Mesenchymal stem cell (in vitro differentiated cells and primary cell): ENCODE data around the gene EVC.

Source experiments
- DNase-seq: peaks from one replicate; pipeline ENCODE4 v3.0.0-alpha.2; 2013
- H2AFZ ChIP-seq: one replicate; pipeline ENCODE4 v1.6.1; 2013; ENCODE audit warnings: low read depth, mild to moderate bottlenecking, control low read depth, inconsistent platforms, low read length, moderate library complexity
- H2AK5ac ChIP-seq: 2 replicates; pipeline ENCODE4 v1.6.1; 2013; ENCODE audit warnings: low read length, moderate library complexity, mild to moderate bottlenecking, inconsistent platforms; ENCODE audit not compliant: severe bottlenecking
- H2BK120ac ChIP-seq: one replicate; pipeline ENCODE4 v1.6.1; 2013; ENCODE audit warnings: low read depth, mild to moderate bottlenecking, inconsistent platforms, low read length, moderate library complexity
- H2BK12ac ChIP-seq, 2 experiments: one replicate each; pipeline ENCODE4 v1.6.1; 2013; ENCODE audit warnings: inconsistent platforms in 2 of 2, low read length in 2 of 2, mild to moderate bottlenecking in 2 of 2, moderate library complexity in 2 of 2, control low read depth in 1 of 2
- H2BK15ac ChIP-seq: one replicate; pipeline ENCODE4 v1.6.1; 2013; ENCODE audit warnings: mild to moderate bottlenecking, low read depth, inconsistent platforms; ENCODE audit not compliant: poor library complexity, severe bottlenecking
- H2BK5ac ChIP-seq: 2 replicates; pipeline ENCODE4 v1.6.1; 2013; ENCODE audit warnings: low read depth, mild to moderate bottlenecking, low read length, control low read depth, inconsistent platforms; ENCODE audit not compliant: poor library complexity, severe bottlenecking
- H3K14ac ChIP-seq, 2 experiments: one replicate each; pipeline ENCODE4 v1.6.1; 2013; ENCODE audit warnings: inconsistent platforms in 2 of 2, low read length in 2 of 2, control low read depth in 1 of 2, mild to moderate bottlenecking in 1 of 2, moderate library complexity in 1 of 2
- H3K18ac ChIP-seq, 2 experiments: one replicate each; pipeline ENCODE4 v1.6.1; 2013; ENCODE audit warnings: inconsistent platforms in 2 of 2, low read length in 2 of 2, control low read depth in 1 of 2, low read depth in 1 of 2, mild to moderate bottlenecking in 1 of 2
- H3K23ac ChIP-seq, 2 experiments: one replicate each; pipeline ENCODE4 v1.6.1; 2013; ENCODE audit warnings: inconsistent platforms in 2 of 2, low read length in 2 of 2, mild to moderate bottlenecking in 2 of 2, moderate library complexity in 2 of 2, control low read depth in 1 of 2
- H3K27ac ChIP-seq: 2 replicates; pipeline ENCODE4 v1.5.1; 2013; ENCODE audit warnings: mild to moderate bottlenecking, moderate library complexity, low read length, control low read depth, inconsistent platforms; ENCODE audit not compliant: poor library complexity, severe bottlenecking
- H3K27me3 ChIP-seq, 2 experiments: 2 replicates each; pipeline versions ENCODE4 v1.6.1 to v1.7.0; 2013; ENCODE audit warnings: low read length in 2 of 2, mild to moderate bottlenecking in 2 of 2, moderate library complexity in 2 of 2, control low read depth in 1 of 2, inconsistent platforms in 1 of 2; ENCODE audit not compliant: control insufficient read depth in 1 of 2, insufficient read depth in 1 of 2
- H3K36me3 ChIP-seq, 2 experiments: 2 replicates each; pipeline versions ENCODE4 v1.6.1 to v1.7.0; 2013; ENCODE audit warnings: low read length in 2 of 2, control low read depth in 1 of 2, inconsistent platforms in 1 of 2, low read depth in 1 of 2, mild to moderate bottlenecking in 1 of 2; ENCODE audit not compliant: insufficient read depth in 2 of 2, control insufficient read depth in 1 of 2
- H3K4ac ChIP-seq, 2 experiments: one replicate each; pipeline ENCODE4 v1.6.1; 2013; ENCODE audit warnings: inconsistent platforms in 2 of 2, low read length in 2 of 2, mild to moderate bottlenecking in 2 of 2, moderate library complexity in 2 of 2, control low read depth in 1 of 2, low read depth in 1 of 2
- H3K4me1 ChIP-seq: 2 replicates; pipeline ENCODE4 v1.6.1; 2013; ENCODE audit warnings: low read depth, low read length, control low read depth; ENCODE audit not compliant: control insufficient read depth, insufficient read depth
- H3K4me2 ChIP-seq: 2 replicates; pipeline ENCODE4 v1.6.1; 2013; ENCODE audit warnings: low read length, mild to moderate bottlenecking, inconsistent platforms; ENCODE audit not compliant: poor library complexity, severe bottlenecking
- H3K4me3 ChIP-seq, 2 experiments: 2 replicates each; pipeline versions ENCODE4 v1.5.1 to v1.7.0; 2013; ENCODE audit warnings: low read length in 2 of 2, mild to moderate bottlenecking in 2 of 2, control low read depth in 1 of 2, low read depth in 1 of 2; ENCODE audit not compliant: insufficient read depth in 1 of 2
- H3K79me1 ChIP-seq: replicated peaks from 2 replicates; pipeline ENCODE4 v1.6.1; 2013; ENCODE audit warnings: mild to moderate bottlenecking, control low read depth, low read length, inconsistent platforms; ENCODE audit not compliant: poor library complexity, severe bottlenecking
- H3K9ac ChIP-seq: 2 replicates; pipeline ENCODE4 v1.7.0; 2013; ENCODE audit warnings: mild to moderate bottlenecking, low read length, moderate library complexity
- H3K9me3 ChIP-seq: 2 replicates; pipeline ENCODE4 v1.7.0; 2013; ENCODE audit warnings: mild to moderate bottlenecking, low read length; ENCODE audit not compliant: control insufficient read depth
- H4K8ac ChIP-seq: one replicate; pipeline ENCODE4 v1.6.1; 2013; ENCODE audit warnings: inconsistent platforms, mild to moderate bottlenecking, low read length, moderate library complexity
- H4K91ac ChIP-seq: one replicate; pipeline ENCODE4 v1.6.1; 2013; ENCODE audit warnings: mild to moderate bottlenecking, low read length, inconsistent platforms
- WGBS: methylation state at CpG from one replicate; pipeline ENCODE4 v1.1.7; 2013; ENCODE audit warnings: mixed read lengths; 5-methylcytosine and 5-hydroxymethylcytosine counted together

EVC gene

DNA sequence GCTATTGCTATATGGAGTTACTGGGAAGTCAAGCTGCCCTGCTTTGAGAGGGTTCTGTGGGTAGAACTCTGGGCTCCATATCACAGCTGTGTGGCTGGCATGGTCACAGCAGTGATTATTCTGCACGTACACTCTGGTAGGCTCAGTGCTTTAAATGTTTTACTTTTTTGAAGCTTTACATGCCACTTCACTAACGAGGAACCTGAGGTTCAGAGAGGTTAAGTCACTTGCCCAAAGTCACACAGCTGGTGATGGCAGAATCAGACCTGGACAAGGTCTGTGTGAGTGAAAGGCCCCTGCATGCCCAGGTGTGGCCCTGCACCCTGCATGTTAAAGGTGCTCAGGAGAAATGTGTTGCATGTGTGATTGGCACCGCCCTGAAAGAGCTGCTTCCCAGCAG is 24.5 kb downstream of the EVC start:
- H3K27ac ChIP-seq, result no peak overlapping the region
- no peak overlapping the region for H3K14ac ChIP-seq
- DNase-seq, result no peak
- H3K4ac ChIP-seq, result no peak overlapping the region
- H4K91ac ChIP-seq, result no peak overlapping the region
- no peak overlapping the region for H3K23ac ChIP-seq
- peaks cover 2% of the 10 kb centered on the region for H3K4me1 ChIP-seq
- no peak overlapping the region for H2AK5ac ChIP-seq
- no peak overlapping the region for H3K9ac ChIP-seq
- H3K36me3 ChIP-seq, result peaks cover 51 to 86% of the 10 kb centered on the region in 2 experiments
- no peak overlapping the region for H2AFZ ChIP-seq
- H3K4me2 ChIP-seq, result no peak overlapping the region
- peaks cover 29% of the 10 kb centered on the region for H3K79me1 ChIP-seq
- no peaks in the 10 kb centered on the region for H3K9me3 ChIP-seq
- no peak overlapping the region for H4K8ac ChIP-seq
- no peak overlapping the region for H2BK12ac ChIP-seq
- no peak overlapping the region for H2BK15ac ChIP-seq
- H3K18ac ChIP-seq, result no peak overlapping the region
- WGBS, result 98% methylated on average over 3 of the region's 3 CpGs
- no peak overlapping the region for H3K4me3 ChIP-seq
- no peak overlapping the region for H2BK5ac ChIP-seq
- no peak overlapping the region for H2BK120ac ChIP-seq
- H3K27me3 ChIP-seq, result no peaks in the 10 kb centered on the region

DNA sequence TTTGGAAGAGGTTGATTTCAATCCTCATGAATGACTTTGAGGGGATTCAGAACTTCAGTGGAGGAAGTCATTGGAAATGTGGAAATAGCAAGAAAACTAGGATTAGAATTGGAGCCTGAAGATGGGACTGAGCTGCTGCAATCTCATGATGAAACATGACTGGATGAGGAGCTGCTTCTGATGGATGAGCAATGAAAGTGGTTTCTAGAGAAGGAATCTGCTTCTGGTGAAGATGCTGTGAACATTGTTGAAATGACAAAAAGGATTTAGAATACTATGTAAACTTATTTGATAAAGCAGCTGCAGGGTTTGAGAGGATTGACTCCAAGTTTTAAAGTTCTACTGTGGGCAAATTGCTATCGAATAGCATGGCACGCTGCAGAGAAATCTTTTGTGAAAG is 27.1 kb downstream of the EVC start:
- H4K91ac ChIP-seq, result no peak overlapping the region
- DNase-seq, result no peak
- H2BK12ac ChIP-seq, result no peak overlapping the region
- no peak overlapping the region for H2AFZ ChIP-seq
- H3K18ac ChIP-seq, result no peak overlapping the region
- no peak overlapping the region for H2AK5ac ChIP-seq
- no peak overlapping the region for H3K27ac ChIP-seq
- peaks cover 14% of the 10 kb centered on the region for H3K79me1 ChIP-seq
- no peak overlapping the region for H3K14ac ChIP-seq
- no peak overlapping the region for H3K9ac ChIP-seq
- no peak overlapping the region for H3K4me3 ChIP-seq
- H3K4me1 ChIP-seq, result peaks cover 2% of the 10 kb centered on the region
- WGBS, result 100% methylated on average over 2 of the region's 2 CpGs
- H3K4ac ChIP-seq, result no peak overlapping the region
- no peak overlapping the region for H4K8ac ChIP-seq
- no peak overlapping the region for H2BK5ac ChIP-seq
- H3K23ac ChIP-seq, result no peak overlapping the region
- no peak overlapping the region for H2BK120ac ChIP-seq
- H3K27me3 ChIP-seq, result no peaks in the 10 kb centered on the region
- H3K9me3 ChIP-seq, result no peaks in the 10 kb centered on the region
- no peak overlapping the region for H2BK15ac ChIP-seq
- H3K4me2 ChIP-seq, result no peak overlapping the region
- peaks cover 38 to 86% of the 10 kb centered on the region in 2 experiments for H3K36me3 ChIP-seq

DNA sequence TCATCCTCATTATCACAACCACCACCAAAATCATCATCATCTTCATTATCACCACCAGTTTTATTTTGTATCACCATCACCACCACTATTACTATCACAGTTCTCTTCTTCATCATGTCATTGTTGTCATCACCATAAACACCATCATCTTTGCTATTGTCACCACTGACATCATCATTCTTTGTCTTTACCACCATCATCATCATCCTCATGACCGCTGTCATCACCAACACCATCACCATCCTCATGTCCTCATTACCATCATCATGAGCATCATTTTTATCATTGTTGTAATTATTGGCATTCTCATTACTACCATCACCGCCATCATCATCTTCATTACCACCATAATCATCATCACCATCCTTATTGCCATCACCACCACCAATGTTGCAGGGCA is 31.4 kb downstream of the EVC start:
- no peak for DNase-seq
- H2AFZ ChIP-seq, result no peak overlapping the region
- H2BK5ac ChIP-seq, result no peak overlapping the region
- H3K23ac ChIP-seq, result no peak overlapping the region
- no peak overlapping the region for H3K14ac ChIP-seq
- peaks cover 16% of the 10 kb centered on the region for H3K79me1 ChIP-seq
- H3K36me3 ChIP-seq, result peaks cover 33 to 81% of the 10 kb centered on the region in 2 experiments
- no peaks in the 10 kb centered on the region for H3K9me3 ChIP-seq
- H2BK12ac ChIP-seq, result no peak overlapping the region
- H2AK5ac ChIP-seq, result no peak overlapping the region
- no peak overlapping the region for H3K27ac ChIP-seq
- H3K4ac ChIP-seq, result no peak overlapping the region
- WGBS, result over 99% methylated on average over 2 of the region's 2 CpGs
- H2BK15ac ChIP-seq, result no peak overlapping the region
- H3K4me1 ChIP-seq, result peaks cover 7% of the 10 kb centered on the region
- no peak overlapping the region for H3K9ac ChIP-seq
- H4K91ac ChIP-seq, result no peak overlapping the region
- no peak overlapping the region for H4K8ac ChIP-seq
- no peak overlapping the region for H3K4me2 ChIP-seq
- no peak overlapping the region for H3K4me3 ChIP-seq
- H2BK120ac ChIP-seq, result no peak overlapping the region
- no peaks in the 10 kb centered on the region for H3K27me3 ChIP-seq
- H3K18ac ChIP-seq, result no peak overlapping the region

DNA sequence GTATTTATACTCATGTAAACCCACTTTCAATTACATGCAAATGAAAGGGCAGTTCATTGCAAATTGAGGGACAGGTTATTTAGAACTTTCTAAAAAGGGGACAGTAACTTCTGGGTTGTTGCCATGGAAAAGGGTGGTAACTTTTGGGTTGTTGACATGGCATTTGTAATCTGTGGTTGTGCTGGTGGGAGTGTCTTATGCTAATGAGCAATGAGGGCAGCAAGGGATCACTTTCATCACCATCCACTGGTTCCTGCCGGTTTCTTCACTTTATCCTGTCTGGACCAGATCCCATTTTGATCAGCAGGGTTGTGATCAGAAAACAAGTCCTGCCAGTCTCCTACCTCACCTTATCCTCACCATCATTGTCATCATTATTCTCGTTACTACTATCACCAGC is 32.0 kb downstream of the EVC start:
- no peak overlapping the region for H2BK5ac ChIP-seq
- H4K91ac ChIP-seq, result no peak overlapping the region
- no peak overlapping the region for H3K18ac ChIP-seq
- no peak overlapping the region for H2AK5ac ChIP-seq
- no peaks in the 10 kb centered on the region for H3K27me3 ChIP-seq
- peaks cover 16% of the 10 kb centered on the region for H3K79me1 ChIP-seq
- 98% methylated on average over 2 of the region's 2 CpGs for WGBS
- H3K23ac ChIP-seq, result no peak overlapping the region
- H3K4me1 ChIP-seq, result peaks cover 7% of the 10 kb centered on the region
- H2BK15ac ChIP-seq, result no peak overlapping the region
- H3K9ac ChIP-seq, result no peak overlapping the region
- no peak overlapping the region for H4K8ac ChIP-seq
- no peak overlapping the region for H3K4me3 ChIP-seq
- H3K4me2 ChIP-seq, result no peak overlapping the region
- no peak for DNase-seq
- no peak overlapping the region for H3K14ac ChIP-seq
- H2AFZ ChIP-seq, result no peak overlapping the region
- H3K4ac ChIP-seq, result no peak overlapping the region
- H2BK120ac ChIP-seq, result no peak overlapping the region
- H3K9me3 ChIP-seq, result no peaks in the 10 kb centered on the region
- H2BK12ac ChIP-seq, result no peak overlapping the region
- peaks cover 32 to 79% of the 10 kb centered on the region in 2 experiments for H3K36me3 ChIP-seq
- H3K27ac ChIP-seq, result no peak overlapping the region
